ENCODE measurements around the gene AHRR.
"Not testable (repeated sequence)": the region's sequence is repeated elsewhere in the genome, so short reads cannot be mapped to it uniquely, and the experiment has no call there.

Gene AHRR

GRCh38 chr5:321230-321725, at the start of gene AHRR:
Gene AHRR (plus strand): TSS chr5:321714. CDS start chr5:343903, 22,189 bp downstream.
- no peak for FAIRE-seq

GRCh38 chr5:271828-272167, 49.7 kb upstream of the AHRR start:
- not testable (repeated sequence) for FAIRE-seq

GRCh38 chr5:273091-273490, 48.4 kb upstream of the AHRR start:
- not testable (repeated sequence) for FAIRE-seq

- FAIRE-seq, result not testable (repeated sequence)
Observed at GRCh38 chr5:273491-273890, 48.0 kb upstream of the AHRR start.

GRCh38 chr5:274346-274745, 47.2 kb upstream of the AHRR start:
- FAIRE-seq, result not testable (repeated sequence)

GRCh38 chr5:278646-279045, 42.9 kb upstream of the AHRR start:
- no peak for FAIRE-seq

GRCh38 chr5:279051-279665, 42.4 kb upstream of the AHRR start:
- FAIRE-seq, result not testable (repeated sequence)

- FAIRE-seq, result no peak
Observed at GRCh38 chr5:285991-286557, 35.4 kb upstream of the AHRR start.

GRCh38 chr5:290200-290599, 31.3 kb upstream of the AHRR start:
- FAIRE-seq, result not testable (repeated sequence)

GRCh38 chr5:291345-291744, 30.2 kb upstream of the AHRR start:
- FAIRE-seq, result not testable (repeated sequence)

GRCh38 chr5:294788-295187, 26.7 kb upstream of the AHRR start:
- FAIRE-seq, result not testable (repeated sequence)

- FAIRE-seq, result not testable (repeated sequence)
Observed at GRCh38 chr5:296207-296606, 25.3 kb upstream of the AHRR start.

GRCh38 chr5:296954-297353, 24.6 kb upstream of the AHRR start:
- not testable (repeated sequence) for FAIRE-seq

- FAIRE-seq, result not testable (repeated sequence)
Observed at GRCh38 chr5:297448-297847, 24.1 kb upstream of the AHRR start.

GRCh38 chr5:297991-298736, 23.4 kb upstream of the AHRR start:
- FAIRE-seq, result not testable (repeated sequence)

- no peak for FAIRE-seq
Observed at GRCh38 chr5:298737-299125, 22.8 kb upstream of the AHRR start.

- not testable (repeated sequence) for FAIRE-seq
Observed at GRCh38 chr5:299921-300320, 21.6 kb upstream of the AHRR start.

GRCh38 chr5:300691-301435, 20.7 kb upstream of the AHRR start:
- FAIRE-seq, result not testable (repeated sequence)

GRCh38 chr5:302416-302815, 19.1 kb upstream of the AHRR start:
- not testable (repeated sequence) for FAIRE-seq

GRCh38 chr5:302966-303365, 18.5 kb upstream of the AHRR start:
- no peak for FAIRE-seq

GRCh38 chr5:303741-304140, 17.8 kb upstream of the AHRR start:
- not testable (repeated sequence) for FAIRE-seq

GRCh38 chr5:305050-305449, 16.5 kb upstream of the AHRR start:
- FAIRE-seq, result no peak

- no peak for FAIRE-seq
Observed at GRCh38 chr5:305459-305858, 16.1 kb upstream of the AHRR start.

Measured in G401.6 (cell line).